GM18526 (cell line): Measurements from ENCODE around the gene CAT.

Source experiments
- POLR2A ChIP-seq: IDR thresholded peaks from 3 replicates; pipeline ENCODE4 v1.6.1; 2011; ENCODE audit not compliant: insufficient read length; ENCODE audit errors: extremely low read depth

CAT gene

DNA sequence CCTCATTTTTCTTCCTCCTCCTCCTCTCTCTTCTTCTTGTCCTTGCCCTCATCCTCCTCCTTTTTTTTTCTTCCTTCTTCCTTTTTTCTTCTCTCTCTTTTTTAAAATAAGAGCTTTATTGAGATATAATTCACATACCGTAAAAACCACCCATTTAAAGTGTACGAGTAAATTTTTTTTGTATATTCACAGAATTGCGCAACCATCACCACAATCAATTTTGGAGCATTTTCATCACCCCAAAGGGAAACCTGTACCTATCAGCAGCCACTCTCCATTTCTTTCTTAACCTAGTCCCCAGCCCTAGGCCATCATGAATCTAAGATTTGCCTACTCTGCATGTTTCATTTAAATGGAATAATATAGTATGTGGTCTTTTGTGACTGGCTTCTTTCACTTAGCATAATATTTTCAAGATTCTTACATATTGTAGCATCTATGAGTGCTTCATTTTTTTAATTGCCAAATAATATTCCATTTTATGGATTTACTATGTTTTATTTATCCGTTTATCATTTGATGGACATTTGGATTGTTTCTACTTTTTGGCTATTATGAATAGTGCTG, 35.0 kb downstream of the CAT start:
- no peak for TF ChIP-seq POLR2A

DNA sequence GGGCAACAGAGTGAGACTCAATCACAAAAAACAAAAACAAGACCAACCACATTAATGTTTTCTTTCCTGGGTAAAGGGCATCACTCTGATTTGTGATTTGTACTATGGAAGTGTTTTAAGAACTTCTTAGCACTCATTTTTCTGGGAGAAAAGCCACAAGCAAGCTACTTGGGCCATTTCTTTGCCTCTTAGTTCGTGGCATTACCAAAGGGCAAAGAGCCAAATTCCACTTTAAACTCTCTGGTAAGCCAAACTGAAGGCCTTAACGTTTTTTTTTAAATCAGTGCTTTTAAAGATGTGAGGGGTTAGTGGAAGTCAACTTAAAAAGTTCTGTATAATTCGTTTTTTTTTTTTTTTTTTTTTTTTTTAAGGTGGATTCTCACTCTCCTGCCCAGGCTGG, 36.9 kb downstream of the CAT start:
- TF ChIP-seq POLR2A = no peak

DNA sequence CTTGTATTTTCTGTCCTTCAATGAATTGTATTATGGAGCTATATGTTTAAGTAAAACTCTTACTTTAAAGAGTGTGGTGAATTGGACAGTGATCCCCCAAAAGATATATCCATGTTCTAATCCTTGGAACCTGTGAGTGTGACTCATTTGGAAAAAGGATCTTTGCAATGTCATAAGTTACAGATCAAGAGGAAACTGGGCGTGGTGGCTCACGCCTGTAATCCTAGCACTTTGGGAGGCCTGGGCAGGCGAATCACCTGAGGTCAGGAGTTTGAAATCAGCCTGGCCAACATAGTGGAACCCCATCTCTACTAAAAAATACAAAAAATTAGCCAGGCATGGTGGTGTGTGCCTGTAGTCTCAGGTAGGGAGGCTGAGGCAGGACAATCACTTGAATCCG, 38.1 kb downstream of the CAT start:
- TF ChIP-seq POLR2A = no peak

DNA sequence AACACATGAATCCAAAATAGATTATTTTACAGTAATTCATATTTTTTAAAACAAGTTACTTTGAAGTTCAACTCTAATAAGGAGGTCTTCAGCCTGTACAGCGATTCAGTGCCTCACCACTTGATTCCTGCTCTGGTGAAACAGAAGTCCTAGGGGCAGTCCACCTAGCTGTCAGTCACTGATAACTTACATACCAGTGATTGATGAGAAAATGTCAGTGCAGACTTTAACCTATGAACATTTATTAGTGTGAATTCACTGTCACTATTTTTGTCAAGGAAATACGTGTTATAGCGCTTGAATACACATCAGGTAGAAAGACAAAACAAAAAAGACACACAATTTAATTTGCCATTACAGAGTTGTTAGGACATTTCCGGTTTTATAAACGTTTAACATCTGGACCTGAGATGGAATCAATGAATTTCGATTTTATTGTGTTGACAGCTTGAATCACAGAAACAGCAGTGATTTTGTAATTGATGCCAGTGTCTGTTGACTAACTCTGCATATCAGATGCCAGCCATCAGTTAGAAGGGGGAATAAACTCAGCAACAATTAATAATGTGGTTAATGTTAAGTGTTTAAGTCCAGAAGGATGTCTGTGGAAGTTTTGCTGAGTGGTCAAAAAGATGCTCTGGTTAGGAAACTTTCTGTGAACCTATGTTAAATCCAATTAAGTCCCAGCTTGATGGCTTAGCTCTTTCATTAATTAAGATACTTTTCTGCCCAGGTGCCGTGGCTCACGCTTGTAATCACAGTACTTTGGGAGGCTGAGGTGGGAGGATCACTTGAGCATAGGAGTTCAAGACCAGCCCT, 40.3 kb downstream of the CAT start:
- no peak for TF ChIP-seq POLR2A

DNA sequence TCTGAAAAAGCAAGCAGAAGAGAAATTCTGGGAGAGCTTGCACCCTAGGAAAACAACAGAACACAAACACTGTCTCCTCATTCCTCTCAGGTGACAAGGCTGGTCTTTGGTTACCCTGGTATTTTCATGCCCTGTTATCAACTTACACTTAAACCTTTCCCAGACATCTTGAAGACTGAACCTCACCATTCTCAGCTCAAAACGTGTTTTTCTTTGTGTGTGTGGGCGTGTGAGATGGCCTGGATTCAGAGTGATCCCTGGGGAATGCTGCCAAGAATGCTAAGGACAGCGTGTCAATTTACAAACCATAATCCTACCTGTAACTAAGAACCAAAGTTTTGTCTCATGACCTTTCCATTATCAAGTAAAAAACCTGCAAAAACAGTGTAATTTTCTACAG, 41.6 kb downstream of the CAT start:
- no peak for TF ChIP-seq POLR2A

DNA sequence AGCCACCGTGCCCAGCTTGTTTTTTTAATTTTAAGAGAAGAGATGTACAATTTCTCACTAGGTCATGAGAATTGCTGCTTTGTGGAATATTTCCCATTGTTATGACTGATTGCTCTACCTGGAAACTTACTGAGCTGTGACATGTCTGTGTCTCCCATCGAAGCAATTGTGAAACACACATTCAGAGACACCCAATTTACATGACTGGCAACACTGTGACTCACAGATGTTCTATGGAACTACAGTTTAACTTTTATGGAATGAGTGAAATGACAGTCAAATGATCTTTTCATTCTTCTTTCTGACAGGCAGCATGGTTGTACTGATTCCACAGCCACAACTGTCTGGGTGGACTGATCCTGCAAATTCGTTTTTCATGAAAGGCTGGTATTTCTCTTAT, 42.6 kb downstream of the CAT start:
- no peak for TF ChIP-seq POLR2A

DNA sequence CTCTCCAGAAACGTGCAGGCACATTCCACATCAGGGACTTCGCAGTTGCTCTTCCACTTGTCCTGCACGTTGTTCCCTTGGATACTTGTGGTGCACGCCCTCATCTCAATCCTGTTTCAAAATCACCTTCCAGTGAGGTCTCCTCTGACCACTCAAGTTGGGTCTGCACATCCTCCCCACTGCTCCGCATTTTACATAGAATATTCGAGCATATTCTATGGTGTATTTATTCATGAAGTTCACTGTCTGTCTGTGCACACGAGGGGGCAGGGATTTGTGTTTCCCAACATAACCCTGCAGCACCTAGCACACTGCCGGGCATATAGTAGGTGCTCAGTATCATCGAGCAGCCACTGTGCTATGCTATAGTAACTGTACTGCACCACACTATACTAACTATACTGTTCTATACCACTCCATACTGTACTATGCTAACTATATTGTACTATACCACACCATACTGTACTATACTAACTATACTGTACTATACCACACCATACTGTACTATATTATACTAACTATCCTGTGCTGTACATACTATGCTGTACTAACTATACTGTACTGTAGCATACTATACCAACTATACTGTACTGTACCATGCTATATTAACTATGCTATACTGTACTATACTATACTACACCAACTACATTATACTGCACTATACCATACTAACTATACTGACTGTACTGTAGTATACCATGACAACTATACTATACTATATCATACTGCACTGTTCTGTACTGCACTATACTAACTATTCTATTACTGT, 44.6 kb downstream of the CAT start:
- no peak for TF ChIP-seq POLR2A

DNA sequence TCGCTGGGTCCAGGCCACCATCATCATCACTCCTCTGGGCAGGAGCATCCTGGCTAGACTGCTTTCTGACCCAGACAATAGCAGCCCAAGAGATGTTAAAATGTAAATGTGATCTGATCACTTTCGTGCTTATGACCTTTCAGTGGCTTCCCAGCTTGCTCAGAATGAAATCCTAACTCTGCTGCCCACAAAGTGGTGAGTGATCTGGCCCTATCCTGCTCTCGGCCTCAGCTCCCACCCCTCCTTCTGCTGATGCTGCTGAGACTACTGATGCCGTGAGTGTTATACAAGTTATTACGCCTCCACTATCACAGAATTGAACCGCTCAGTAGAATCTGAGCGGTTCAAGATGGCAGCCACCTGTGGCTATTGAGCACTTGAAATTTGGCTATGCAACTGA, 48.7 kb downstream of the CAT start:
- no peak for TF ChIP-seq POLR2A

DNA sequence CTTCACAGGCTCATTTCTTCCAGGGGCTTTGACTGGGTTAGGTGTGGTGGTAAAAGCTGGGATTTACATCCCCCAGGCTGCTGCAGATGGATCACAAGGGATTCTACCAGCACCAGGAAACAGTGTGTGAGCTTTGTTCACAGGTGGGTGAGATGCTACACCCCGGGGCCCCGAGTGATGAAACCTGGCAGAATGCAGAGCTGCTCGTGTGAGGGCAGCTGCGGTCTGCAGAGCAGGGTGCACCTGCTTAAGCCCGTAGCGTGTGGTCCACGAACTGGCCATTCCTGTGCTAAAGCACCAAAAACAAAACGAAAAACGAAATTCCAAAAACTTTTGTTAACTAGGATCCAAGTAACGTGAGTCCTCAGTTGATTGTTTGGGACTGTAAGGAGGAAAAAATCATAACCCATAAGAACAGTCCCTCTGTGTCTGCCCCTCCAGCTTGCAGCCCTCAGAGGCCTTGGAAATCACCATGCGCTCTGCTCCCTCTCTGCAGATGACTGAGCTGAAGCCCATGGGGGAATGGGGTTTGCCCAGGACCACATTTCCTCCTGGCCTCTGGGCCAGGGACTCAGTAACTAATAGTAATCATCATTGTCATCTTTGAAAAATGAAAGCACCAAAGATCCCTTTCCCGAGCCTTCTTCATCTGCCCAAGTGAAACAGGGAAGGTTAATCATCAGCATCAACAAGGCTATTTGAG, 50.3 kb downstream of the CAT start:
- TF ChIP-seq POLR2A = no peak

DNA sequence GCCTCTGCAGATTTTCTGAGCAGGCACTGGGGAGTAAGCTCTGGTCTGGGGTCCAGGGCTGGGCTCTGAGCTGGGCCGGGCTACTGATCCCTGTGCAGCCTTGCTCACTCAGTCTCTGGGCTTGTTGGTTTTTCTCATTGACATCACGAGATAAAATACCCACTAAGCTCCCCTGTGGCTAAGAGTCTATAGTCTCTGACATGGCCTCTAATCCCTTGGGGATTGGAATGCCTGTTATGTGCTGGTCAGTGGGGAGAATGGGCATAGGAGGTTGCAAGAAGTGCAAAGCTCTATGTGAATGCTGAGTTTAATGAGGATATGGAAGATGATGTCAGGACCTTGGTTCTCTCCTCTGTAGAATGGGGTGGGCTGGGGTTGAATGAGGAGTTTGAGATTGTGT, 51.6 kb downstream of the CAT start:
- no peak for TF ChIP-seq POLR2A

DNA sequence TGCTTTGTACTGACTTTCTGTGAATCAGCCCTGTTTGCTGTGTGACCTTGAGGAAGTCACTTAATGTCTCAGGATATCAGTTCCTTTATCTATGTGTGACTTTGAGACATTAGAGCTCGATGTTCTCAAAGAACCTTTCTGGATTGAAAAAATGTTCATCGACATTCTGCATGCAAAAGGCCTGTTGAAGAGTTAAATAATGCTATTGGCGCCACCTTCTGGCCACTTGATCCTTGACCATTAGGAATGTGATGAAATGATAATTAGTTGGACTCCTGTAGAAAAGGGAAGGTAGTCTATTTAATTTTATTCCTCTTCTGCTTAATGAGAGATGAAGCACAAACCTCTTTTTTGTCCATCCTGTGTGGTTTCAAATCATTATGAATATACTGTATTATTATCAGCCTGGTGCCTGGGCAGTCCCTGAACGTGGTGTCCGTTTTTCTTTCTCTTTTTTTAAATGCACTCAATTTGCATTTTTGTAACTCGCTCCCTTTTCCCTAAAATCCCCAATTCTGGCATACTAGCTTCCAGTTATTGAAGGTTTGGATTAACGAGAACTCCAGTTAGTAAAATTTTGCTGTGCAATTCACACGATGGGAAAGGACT, 54.2 kb downstream of the CAT start:
- TF ChIP-seq POLR2A = no peak

DNA sequence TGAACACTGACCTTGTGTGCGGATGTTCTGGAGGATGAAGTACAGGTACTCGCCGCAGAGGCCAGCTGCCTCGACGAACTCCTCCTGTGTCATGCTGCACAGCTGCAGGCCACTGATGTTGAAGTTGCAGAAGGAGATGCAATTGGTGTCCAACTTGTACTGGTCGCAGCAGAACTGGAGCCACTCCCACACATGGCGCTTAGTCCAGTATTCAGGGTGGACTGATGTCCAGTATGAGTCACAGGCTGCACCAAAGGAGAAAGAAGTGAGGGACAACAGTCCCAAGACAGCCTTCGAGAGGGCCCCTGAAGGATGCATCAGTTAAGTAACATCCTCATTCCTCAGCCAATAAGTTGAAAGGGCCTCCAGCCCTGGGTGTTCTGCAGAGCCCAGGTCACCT, 54.7 kb downstream of the CAT start:
- TF ChIP-seq POLR2A = no peak

DNA sequence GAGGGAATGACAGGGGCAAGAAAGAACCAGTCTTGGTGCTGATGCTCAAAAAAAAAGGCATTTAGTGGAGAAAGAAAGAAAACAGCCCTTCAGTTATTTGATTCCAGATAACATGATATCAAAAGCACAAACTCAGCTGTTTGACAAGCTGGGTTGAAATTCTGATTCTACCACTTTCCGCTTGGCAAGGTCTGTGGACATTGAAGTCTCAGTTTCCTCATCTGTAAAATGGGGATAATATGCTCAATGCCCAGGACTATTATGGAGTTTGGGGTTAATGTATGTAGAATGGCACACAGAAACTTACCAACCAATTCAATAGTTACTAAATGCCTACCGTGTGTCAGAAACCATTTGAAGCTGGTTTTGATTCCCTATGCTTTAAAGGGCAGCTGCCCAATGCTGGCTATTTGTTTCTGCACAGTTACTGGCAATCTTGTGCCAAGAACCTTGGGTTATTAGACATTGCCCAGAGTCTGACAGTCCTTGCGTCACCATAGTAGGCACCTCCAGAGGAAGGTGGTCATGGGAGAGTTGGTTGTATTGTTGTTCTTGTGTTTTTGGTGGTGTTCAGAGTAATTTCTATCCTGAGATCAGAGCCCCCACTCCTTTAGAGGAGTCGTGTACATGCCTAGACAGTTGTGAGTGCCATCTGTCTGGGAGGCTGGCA, 55.3 kb downstream of the CAT start:
- no peak for TF ChIP-seq POLR2A

DNA sequence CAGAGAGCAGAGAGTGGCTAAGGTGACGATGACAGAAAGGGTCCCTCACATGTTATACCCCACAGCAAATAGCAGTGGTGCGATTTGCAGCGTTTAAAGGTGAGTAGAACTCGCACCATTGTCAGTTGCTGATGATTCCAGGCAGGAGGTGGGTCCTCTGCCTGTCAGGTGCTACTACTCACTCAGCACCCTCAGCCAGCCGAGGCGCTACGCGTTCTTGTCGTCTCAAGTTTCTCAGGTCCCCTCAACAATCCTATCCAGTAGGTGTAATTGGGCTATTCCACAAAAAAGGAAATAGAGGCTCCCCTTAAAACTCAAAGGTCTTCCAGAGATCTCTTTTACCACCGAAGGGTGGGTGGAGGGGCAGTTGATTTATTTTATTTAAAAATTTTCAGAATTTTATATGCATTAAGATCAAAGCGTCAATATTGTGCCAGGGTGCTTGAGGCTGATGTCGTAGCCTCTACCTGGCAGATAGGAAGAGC, 56.5 kb downstream of the CAT start:
- TF ChIP-seq POLR2A = no peak

DNA sequence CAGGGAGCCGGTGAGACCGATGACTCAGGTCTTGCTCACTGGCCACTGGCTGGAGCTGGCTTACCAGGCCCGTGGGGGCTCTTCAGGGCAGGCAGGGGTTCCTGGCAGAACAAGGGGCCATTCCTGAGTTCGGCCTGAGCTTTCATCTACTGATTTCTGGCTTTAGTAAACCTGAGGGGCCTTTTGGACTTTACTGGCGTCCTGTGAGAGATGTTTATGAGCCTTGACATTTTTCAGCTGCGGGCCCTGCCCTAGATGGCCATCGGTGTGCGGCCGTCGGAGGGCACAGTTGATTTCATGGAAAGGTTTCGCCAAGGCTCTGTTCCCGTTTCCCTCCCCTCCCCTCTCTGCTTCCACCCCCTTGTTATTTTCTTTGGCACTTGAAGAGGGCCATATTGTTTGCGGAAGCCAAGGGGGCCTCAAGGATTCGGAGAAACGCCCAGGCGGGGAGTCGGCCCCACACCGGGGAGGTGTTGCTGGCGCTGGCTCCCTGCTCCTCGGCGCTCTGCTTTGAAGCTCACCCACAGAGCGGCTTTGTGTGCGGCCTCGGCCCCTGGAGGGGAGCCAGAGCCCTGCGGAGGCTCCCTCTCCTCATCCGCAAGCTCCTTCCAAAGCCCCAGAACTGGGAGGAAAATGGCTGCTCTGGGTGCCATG, 57.1 kb downstream of the CAT start:
- TF ChIP-seq POLR2A = no peak
